Renal cortex interstitium (tissue), 11 donors: ENCODE measurements around the gene ITPR1. TPM values are rescaled to one million over a fixed set of nuclear protein-coding genes. Genes with fewer than 3 reads are reported as not detected.
"Not testable (repeated sequence)": the region's sequence is repeated elsewhere in the genome, so short reads cannot be mapped to it uniquely, and the experiment has no call there.

ENCODE experiments used
- DNase-seq, 11 donors: peaks; one replicate each; pipeline ENCODE4 v3.0.0-alpha.2; 2013; ENCODE audit warnings: low read depth in 9 of 11, low spot score in 4 of 11; ENCODE audit errors: extremely low read depth in 1 of 11
- polyA plus RNA-seq, 3 donors: library from polyadenylated mRNA; unstranded; fragments of 120-200 nt; gene quantifications; one replicate each; pipeline ENCODE4 v1.2.1, GENCODE V29; 2013; ENCODE audit not compliant: insufficient read length in 3 of 3

Gene ITPR1
- polyA plus RNA-seq, 3 donors, result 51.9 to 63.3 (median 56.4) TPM

DNA sequence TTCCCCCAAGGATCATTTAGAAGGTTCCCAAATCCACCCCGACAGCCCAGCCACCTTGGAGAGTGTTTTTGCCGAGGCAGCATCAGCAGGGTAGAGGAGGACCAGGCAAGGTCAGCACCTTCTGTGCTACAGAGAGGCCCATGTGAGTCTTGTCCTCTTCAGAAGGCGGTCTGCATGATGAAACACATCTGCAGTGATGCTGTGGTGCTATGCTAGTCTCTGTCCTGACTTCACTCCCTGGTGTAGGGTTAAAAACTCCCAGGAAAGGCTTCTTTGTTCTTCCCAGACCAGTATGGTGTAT is 87.9 kb downstream of the ITPR1 start:
- peak in 1 of 11 donors; percentile 55 for DNase-seq

GRCh38 chr3:4581498-4581897 is 88.3 kb downstream of the ITPR1 start:
- no peak for DNase-seq

- DNase-seq, result no peak
These were observed 88.9 kb downstream of the ITPR1 start for GRCh38 chr3:4581920-4582611.

GRCh38 chr3:4582624-4583023 is 89.5 kb downstream of the ITPR1 start:
- no peak for DNase-seq

DNA sequence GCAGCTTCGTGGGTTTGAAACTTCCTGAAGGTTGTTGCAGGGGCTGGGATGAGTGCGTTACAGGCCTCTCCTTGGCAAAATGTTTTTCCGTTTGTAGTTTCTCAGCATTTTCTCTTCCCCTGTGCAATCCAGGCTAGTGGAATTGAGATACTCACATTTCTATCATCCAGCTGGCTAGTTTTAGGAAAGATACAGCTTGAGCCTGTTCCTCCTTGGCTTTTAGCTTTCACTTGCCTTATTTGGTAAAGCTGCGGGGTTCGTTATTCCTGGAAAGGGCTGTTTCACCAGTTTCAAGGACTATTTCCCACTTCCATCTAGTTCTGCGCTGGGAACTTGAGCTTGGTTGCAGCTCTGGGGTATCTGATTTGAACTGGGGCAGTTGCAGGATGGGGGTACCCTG is 90.3 kb downstream of the ITPR1 start:
- no peak for DNase-seq

GRCh38 chr3:4584456-4585249 is 91.5 kb downstream of the ITPR1 start:
- no peak for DNase-seq

DNA sequence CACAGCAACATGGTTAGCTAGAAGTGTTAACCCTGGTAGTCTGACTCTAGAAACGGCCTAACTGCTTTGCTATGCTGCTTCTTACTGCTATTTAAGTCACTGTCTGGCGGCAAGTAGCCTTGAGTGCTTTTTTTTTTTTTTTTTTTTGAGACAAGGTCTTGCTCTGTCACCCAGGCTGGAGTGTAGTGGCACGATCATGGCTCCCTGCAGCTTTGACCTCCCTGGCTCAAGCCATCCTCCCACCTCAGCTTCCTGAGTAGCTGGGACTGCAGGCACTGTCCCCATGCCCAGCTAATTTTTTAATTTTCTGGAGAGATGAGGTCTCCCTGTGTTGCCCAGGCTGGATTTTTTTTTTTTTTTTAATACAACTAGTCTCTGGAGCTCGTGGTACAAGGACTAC is 93.2 kb downstream of the ITPR1 start:
- no peak for DNase-seq

GRCh38 chr3:4587061-4587837 is 94.1 kb downstream of the ITPR1 start:
- DNase-seq, result no peak

DNA sequence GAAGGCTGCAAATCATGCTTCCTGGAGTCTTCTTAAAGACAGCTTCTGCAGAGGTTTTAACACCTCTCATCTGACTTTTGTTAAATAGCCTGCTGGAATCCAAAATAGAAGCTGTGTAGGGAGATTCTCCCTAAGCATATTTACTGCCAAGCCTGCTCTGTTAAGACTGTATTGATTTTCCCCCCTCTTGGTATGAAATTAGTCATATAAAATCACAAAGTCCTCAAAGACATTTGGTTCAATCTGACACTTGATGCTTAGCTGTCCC is 94.6 kb downstream of the ITPR1 start:
- DNase-seq, result no peak

DNA sequence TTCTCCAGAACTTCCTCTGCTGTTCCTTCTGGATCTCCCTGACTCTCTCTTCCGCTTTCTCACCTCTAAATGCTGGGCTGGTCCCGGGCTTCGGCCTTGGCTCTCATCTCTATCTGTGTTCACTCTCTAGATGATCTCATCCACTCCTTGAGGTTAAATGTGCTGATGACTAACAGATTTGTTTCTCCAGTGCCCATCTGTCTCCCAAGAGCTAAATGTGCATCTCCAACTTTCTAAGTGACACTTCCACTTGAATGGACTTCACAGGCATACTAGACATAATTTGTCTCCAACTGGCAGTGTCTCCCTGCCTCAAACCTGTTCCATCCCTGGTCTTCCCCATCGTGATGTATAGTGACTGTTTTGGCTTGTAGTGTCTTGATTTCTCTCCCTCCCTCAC is 95.3 kb downstream of the ITPR1 start:
- no peak for DNase-seq

DNA sequence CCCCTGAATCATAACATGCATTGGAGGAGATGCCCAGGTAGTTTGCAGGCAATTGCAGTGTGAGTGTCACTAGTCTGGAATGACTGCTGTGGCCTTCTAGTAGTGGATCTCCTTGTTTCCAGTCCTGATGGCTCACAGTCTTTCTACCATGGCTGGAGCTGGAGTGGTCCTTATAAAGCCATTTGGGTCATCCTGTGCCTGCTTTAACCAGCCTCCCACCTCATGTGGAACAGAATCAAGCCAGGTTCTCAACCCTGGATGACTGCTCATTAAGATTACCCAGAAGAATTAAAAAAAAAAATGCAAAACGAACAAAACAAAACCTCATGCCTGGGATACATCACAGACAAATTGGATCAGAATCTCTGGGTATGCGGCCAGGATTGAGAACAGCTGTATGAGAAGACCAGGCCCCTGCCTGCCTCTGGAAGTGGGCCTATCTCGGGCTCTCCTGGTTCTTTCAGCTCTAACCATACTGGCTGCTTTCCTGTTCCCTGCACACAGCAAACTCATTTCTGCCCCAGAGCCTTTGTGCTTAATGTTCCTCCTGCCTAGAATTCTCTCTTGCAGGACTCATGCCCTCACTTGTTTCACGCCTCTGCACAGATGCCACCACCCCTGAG is 96.4 kb downstream of the ITPR1 start:
- DNase-seq, result no peak

GRCh38 chr3:4590849-4591248 is 97.7 kb downstream of the ITPR1 start:
- not testable (repeated sequence) for DNase-seq

DNA sequence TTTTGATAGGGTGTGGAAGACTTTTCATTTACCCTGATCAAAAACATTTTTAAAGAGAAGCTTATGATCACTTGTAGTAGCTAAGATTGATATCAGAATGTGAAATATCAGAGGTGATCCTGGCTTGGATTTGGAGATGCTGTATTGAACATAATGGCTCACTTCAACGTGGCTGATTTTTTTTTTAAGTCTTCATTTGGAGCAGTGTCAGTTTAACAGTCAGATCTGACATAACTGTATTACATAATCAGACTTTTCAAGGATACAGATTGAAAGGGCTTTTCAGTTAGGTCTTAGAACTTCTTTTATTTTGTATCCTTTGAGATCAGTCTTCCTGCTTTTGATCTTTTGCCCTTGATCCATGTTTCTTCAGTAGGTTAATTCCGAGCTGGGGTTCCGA is 98.5 kb downstream of the ITPR1 start:
- DNase-seq, result no peak

GRCh38 chr3:4593014-4593413 is 99.9 kb downstream of the ITPR1 start:
- no peak for DNase-seq

DNA sequence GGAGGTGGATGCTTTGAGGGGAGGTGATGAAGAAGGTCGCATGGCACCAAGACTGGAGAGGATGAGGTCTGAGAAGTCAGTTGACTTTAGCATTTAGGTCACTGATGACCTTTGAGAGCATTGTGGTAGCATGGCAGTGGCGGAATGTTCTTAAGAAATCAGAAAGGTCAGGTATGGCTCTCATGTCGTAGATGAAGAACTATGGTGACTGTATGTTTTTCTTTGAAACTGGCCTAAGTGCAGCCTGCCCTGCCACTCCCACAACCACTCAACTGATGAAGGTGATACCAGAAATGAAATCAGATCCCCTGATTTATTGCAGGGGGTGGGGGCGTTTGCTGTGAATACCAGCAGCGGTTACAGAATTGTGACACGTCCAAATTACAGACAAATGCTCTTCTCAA is 102.6 kb downstream of the ITPR1 start:
- DNase-seq, result peak in 3 of 11 donors; percentile 36 to 59 (median 50)

- DNase-seq, result peak in 7 of 11 donors; percentile 37 to 75 (median 59)
These were observed 103.5 kb downstream of the ITPR1 start for GRCh38 chr3:4596612-4597011.

- no peak for DNase-seq
These were observed 104.2 kb downstream of the ITPR1 start for GRCh38 chr3:4597208-4597985.

DNA sequence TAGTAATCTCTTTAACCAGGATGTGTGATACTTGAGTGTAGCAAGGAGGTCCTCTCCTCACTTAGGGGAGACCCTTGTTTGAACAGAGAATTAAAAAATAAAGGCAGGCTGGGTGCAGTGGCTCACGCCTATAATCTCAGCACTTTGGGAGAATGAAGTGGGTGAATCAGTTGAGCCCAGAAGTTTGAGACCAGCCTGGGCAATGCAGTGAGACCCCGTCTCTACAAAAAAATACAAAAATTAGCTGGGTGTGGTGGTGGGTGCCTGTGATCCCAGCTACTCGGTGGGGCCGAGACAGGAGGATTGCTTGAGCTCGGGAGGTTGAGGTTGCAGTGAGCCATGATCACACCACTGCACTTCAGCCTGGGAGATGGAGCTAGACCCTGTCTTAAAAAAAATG is 105.1 kb downstream of the ITPR1 start:
- not testable (repeated sequence) for DNase-seq

DNA sequence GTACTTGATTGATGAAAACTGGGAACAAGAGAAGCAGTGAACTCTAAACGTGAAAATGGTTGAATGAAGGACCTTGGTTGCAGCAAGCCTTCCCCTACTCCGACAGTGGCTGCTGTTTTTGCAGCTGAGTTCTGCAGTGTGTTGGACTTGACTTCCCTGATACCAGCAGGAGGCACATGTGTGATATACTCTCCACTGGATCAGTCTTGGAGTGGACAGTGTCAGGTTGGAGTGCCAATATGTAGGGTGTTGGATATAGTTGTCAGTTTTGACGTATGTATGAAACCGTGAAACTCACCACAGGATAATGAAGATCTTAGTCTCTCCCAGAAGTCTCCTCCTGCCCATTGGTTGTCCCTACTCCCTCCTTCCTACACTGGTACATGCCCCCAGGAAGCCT is 106.5 kb downstream of the ITPR1 start:
- no peak for DNase-seq
